HFFc6 (cell line): ENCODE results near the gene CTU2. TPM values are rescaled to one million over a fixed set of nuclear protein-coding genes. Genes with fewer than 3 reads are reported as not detected.

Source experiments
- DNase-seq: peaks from one replicate; pipeline ENCODE4 v3.0.0-alpha.2; 2018
- H3K27ac Mint-ChIP-seq: 2 replicates; pipeline ENCODE4 v1.8.0; 2020; ENCODE audit warnings: mild to moderate bottlenecking, mixed read lengths
- H3K27me3 Mint-ChIP-seq: 2 replicates; pipeline ENCODE4 v1.8.0; 2021; ENCODE audit warnings: mild to moderate bottlenecking, moderate library complexity, mixed read lengths; ENCODE audit not compliant: insufficient read depth
- H3K36me3 Mint-ChIP-seq: 2 replicates; pipeline ENCODE4 v1.8.0; 2021; ENCODE audit warnings: low read depth, mixed read lengths
- H3K4me1 Mint-ChIP-seq: 2 replicates; pipeline ENCODE4 v1.8.0; 2020; ENCODE audit warnings: low read depth, mixed read lengths
- H3K4me3 Mint-ChIP-seq: 2 replicates; pipeline ENCODE4 v1.8.0; 2020; ENCODE audit warnings: mild to moderate bottlenecking, moderate library complexity, mixed read lengths
- H3K9me3 Mint-ChIP-seq: 2 replicates; pipeline ENCODE4 v1.8.0; 2020; ENCODE audit warnings: mild to moderate bottlenecking, mixed read lengths
- total RNA-seq, 6 experiments: library from RNA; stranded (reverse); fragmentation: NEBNext Ultra II Directional; extraction: Animal tissue kit (Norgen Biotek cat#: 25700); gene quantifications; 2 replicates in 1 of 6; 3 replicates in 5 of 6; pipeline ENCODE4 v1.2.3, GENCODE V29; 2021
- TF ChIP-seq, protein P1 (sequence below): fragments of 200-600 bp; sonication (generic); IDR thresholded peaks from 2 replicates; pipeline ENCODE4 v1.5.0; 2021; ENCODE audit warnings: antibody characterized with exemption, mild to moderate bottlenecking

Gene CTU2
- total RNA-seq, 6 experiments from 2014 or later = 26.2 to 37.0 (median 33.2) TPM

DNA sequence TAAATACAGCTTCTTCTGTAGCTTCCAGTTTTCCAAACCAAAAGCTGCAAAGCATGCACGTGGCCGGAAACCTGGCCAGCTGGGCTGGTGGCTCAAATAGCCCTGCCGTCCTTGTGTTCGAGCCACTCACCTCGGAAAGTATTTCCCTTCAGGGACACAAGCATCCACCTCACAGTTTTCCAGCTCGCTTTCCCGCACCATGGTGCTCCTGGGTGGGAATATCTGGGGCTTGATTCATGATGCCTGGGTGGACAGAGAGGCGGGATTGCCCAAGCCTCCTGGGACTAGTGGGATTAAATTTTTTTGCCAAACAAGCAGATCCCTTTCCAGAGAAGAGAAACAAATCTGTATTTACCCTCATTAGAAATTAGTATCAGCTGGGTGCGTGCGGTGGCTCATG lies 36.3 kb upstream of the CTU2 start:
- Mint-ChIP-seq H3K9me3 (no peaks in the 10 kb centered on the region), H3K27ac (no peak overlapping the region), H3K4me3 (no peak overlapping the region), H3K4me1 (no peaks in the 10 kb centered on the region), H3K27me3 (no peaks in the 10 kb centered on the region), H3K36me3 (peaks cover 15% of the 10 kb centered on the region; the same call in 1 of the 2 replicates)
- DNase-seq = no peak
- TF ChIP-seq, protein P1, sequence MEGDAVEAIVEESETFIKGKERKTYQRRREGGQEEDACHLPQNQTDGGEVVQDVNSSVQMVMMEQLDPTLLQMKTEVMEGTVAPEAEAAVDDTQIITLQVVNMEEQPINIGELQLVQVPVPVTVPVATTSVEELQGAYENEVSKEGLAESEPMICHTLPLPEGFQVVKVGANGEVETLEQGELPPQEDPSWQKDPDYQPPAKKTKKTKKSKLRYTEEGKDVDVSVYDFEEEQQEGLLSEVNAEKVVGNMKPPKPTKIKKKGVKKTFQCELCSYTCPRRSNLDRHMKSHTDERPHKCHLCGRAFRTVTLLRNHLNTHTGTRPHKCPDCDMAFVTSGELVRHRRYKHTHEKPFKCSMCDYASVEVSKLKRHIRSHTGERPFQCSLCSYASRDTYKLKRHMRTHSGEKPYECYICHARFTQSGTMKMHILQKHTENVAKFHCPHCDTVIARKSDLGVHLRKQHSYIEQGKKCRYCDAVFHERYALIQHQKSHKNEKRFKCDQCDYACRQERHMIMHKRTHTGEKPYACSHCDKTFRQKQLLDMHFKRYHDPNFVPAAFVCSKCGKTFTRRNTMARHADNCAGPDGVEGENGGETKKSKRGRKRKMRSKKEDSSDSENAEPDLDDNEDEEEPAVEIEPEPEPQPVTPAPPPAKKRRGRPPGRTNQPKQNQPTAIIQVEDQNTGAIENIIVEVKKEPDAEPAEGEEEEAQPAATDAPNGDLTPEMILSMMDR = no peak

DNA sequence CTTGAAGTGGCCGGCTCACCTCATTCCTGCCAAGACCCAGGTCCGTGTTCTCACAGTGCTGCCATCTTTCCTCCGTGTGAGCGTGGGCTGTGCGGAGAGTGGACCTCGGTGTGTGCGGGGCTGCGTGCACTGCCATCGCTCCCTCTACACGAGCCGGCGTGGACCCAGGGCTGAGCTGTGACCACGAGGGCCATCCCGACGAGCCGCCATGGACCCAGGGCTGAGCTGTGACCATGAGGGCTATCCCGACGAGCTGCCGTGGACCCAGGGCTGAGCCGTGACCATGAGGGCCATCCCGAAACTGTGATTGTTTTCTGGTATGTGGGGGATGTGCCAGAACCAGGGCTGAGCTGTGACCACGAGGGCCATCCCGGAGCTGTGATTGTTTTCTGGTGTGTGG lies 34.5 kb upstream of the CTU2 start:
- TF ChIP-seq, protein P1 = no peak
- no peaks in the 10 kb centered on the region for H3K4me1 Mint-ChIP-seq
- H3K27ac Mint-ChIP-seq = no peak overlapping the region
- H3K4me3 Mint-ChIP-seq = no peak overlapping the region
- H3K36me3 Mint-ChIP-seq = peaks cover 12% of the 10 kb centered on the region; the same call in 1 of the 2 replicates
- H3K9me3 Mint-ChIP-seq = no peaks in the 10 kb centered on the region
- 0 out of 2 replicates have a peak, but pooled peaks cover under 1% of the 10 kb centered on the region for H3K27me3 Mint-ChIP-seq
- DNase-seq = no peak

DNA sequence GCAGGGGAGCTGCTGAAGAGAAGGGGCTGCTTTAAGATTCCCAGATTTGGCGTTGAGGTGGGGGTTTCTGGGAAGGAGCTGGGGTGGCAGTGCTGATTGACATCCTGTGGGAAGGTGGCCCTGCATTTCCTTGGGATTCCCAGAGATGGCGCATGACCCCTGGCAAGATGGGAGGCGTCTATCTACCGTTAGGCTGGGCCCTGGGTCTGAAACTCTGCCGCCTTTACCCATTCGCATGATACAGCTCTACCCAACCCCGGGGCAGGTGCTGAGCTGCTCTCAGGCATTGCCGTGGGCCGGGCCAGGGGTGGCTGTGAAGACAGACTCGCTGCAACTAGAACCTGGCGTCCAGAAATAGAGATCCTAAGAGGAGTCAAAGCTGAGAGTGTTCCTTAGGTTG lies 33.5 kb upstream of the CTU2 start:
- TF ChIP-seq, protein P1 = peak; percentile 34
- H3K4me1 Mint-ChIP-seq = no peaks in the 10 kb centered on the region
- DNase-seq = no peak
- peaks cover 7% of the 10 kb centered on the region; the same call in 1 of the 2 replicates for H3K36me3 Mint-ChIP-seq
- H3K27ac Mint-ChIP-seq = no peak overlapping the region
- no peak overlapping the region for H3K4me3 Mint-ChIP-seq
- H3K27me3 Mint-ChIP-seq = 0 out of 2 replicates have a peak, but pooled peaks cover 4% of the 10 kb centered on the region
- no peaks in the 10 kb centered on the region for H3K9me3 Mint-ChIP-seq

DNA sequence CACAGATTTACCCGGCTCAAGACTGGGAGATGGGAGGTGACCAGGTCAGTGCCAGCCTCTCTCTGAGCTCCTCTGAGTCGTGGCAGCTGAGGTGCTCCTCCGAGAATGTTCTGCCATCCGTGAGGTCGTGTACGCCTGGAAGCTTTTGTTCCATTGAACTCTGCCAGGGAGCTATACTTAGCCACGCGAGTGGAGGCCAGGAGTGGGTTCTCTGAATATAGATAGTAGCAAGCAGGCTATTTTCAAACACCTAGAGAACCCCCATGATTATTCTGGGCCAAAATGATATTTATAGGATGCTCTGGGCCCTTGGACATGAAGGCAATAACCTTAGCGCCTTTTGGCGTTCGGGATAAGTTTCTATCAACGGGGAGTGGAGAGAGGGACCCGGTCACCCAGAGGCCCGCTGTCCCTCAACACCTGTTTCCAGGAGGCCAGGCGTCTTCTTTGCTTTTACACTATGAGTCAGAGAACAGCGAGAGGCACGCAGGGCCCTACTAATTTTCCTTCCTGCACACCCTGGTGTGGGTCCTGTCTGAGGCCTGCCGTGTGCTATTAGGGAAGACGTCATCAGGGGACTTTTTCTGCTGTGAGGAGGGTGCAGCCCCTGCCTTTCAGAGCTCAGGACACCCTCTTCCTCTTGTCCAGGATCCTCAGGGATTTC lies 32.5 kb upstream of the CTU2 start:
- H3K9me3 Mint-ChIP-seq = no peaks in the 10 kb centered on the region
- 0 out of 2 replicates have a peak, but pooled peaks cover 4% of the 10 kb centered on the region for H3K27me3 Mint-ChIP-seq
- H3K4me1 Mint-ChIP-seq = no peaks in the 10 kb centered on the region
- H3K4me3 Mint-ChIP-seq = no peak overlapping the region
- TF ChIP-seq, protein P1 = no peak
- peaks cover under 1% of the 10 kb centered on the region; the same call in 1 of the 2 replicates for H3K36me3 Mint-ChIP-seq
- no peak overlapping the region for H3K27ac Mint-ChIP-seq
- no peak for DNase-seq

DNA sequence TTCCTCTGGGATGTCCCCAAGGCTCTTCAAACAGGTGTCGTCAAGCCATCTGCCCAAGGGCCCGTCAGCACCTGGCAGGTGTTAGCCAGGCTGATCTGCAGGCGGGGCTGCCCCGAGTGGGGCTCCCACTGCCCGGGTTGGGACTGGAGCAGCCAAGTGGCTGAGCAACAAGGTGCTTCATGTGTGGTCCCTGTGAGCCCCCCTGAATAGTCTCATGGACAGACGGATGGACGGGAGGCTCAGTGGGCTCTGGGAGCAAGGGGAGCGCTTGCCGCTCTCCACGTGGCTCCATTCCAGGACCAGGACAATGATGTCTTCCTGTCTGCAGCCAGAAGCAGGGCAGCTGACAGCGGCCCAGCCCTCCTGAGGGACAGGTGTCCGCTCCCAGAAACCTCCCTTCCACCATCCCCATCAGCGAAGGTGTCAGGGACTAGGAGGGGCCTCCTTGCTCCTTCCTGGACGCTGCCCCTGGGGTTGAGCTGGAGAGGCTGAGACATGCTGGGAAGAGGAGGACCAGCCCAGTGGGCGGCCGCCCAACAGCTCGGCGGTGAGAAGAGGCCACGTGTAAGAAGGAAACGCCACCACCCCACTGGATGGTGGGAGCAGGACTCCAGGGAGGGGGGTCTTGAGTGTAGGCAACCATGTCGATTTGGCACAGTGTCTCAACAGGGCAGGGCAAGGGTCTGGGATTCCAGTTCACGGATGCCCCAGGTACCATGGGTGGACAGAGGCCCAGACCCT lies 29.6 kb upstream of the CTU2 start:
- H3K4me1 Mint-ChIP-seq = 0 out of 2 replicates have a peak, but pooled peaks cover 2% of the 10 kb centered on the region
- DNase-seq = no peak
- H3K27ac Mint-ChIP-seq = no peak overlapping the region
- TF ChIP-seq, protein P1 = no peak
- H3K36me3 Mint-ChIP-seq = no peaks in the 10 kb centered on the region
- H3K9me3 Mint-ChIP-seq = no peaks in the 10 kb centered on the region
- no peak overlapping the region for H3K4me3 Mint-ChIP-seq
- H3K27me3 Mint-ChIP-seq = 0 out of 2 replicates have a peak, but pooled peaks cover 4% of the 10 kb centered on the region
